Ishikawa (cell line): ENCODE measurements around the gene RGS10.

ENCODE experiments used
- CEBPB ChIP-seq: IDR thresholded peaks from 2 replicates; pipeline ENCODE4 v1.6.1; 2012
- CREB1 ChIP-seq: IDR thresholded peaks from 2 replicates; pipeline ENCODE4 v1.6.1; 2012; ENCODE audit warnings: low read depth
- EGR1 ChIP-seq: IDR thresholded peaks from 2 replicates; pipeline ENCODE4 v1.6.1; 2012
- EP300 ChIP-seq: IDR thresholded peaks from 2 replicates; pipeline ENCODE4 v1.6.1; 2012; ENCODE audit warnings: borderline replicate concordance
- FOXM1 ChIP-seq: IDR thresholded peaks from 2 replicates; pipeline ENCODE4 v1.6.1; 2012; ENCODE audit warnings: low read depth, borderline replicate concordance
- NFIC ChIP-seq: IDR thresholded peaks from 2 replicates; pipeline ENCODE4 v1.6.1; 2012
- RAD21 ChIP-seq: IDR thresholded peaks from 2 replicates; pipeline ENCODE4 v1.6.1; 2012; ENCODE audit warnings: low read depth
- TAF1 ChIP-seq: IDR thresholded peaks from 2 replicates; pipeline ENCODE4 v1.6.1; 2012; ENCODE audit warnings: low read depth, mild to moderate bottlenecking
- TCF12 ChIP-seq: IDR thresholded peaks from 2 replicates; pipeline ENCODE4 v1.6.1; 2012; ENCODE audit warnings: low read depth
- TEAD4 ChIP-seq: IDR thresholded peaks from 2 replicates; pipeline ENCODE4 v1.6.1; 2012
- USF1 ChIP-seq: IDR thresholded peaks from 2 replicates; pipeline ENCODE4 v1.6.1; 2012
- YY1 ChIP-seq: IDR thresholded peaks from 2 replicates; pipeline ENCODE4 v1.6.1; 2012; ENCODE audit warnings: low read depth
- ZBTB7A ChIP-seq: IDR thresholded peaks from 2 replicates; pipeline ENCODE4 v1.6.1; 2012; ENCODE audit warnings: low read depth
- TF ChIP-seq, protein P1 (sequence below): IDR thresholded peaks from 2 replicates; pipeline ENCODE4 v1.6.1; 2012
- TF ChIP-seq, protein P2 (sequence below): IDR thresholded peaks from 2 replicates; pipeline ENCODE4 v1.6.1; 2012; ENCODE audit warnings: low read depth, mild to moderate bottlenecking

Gene RGS10

DNA sequence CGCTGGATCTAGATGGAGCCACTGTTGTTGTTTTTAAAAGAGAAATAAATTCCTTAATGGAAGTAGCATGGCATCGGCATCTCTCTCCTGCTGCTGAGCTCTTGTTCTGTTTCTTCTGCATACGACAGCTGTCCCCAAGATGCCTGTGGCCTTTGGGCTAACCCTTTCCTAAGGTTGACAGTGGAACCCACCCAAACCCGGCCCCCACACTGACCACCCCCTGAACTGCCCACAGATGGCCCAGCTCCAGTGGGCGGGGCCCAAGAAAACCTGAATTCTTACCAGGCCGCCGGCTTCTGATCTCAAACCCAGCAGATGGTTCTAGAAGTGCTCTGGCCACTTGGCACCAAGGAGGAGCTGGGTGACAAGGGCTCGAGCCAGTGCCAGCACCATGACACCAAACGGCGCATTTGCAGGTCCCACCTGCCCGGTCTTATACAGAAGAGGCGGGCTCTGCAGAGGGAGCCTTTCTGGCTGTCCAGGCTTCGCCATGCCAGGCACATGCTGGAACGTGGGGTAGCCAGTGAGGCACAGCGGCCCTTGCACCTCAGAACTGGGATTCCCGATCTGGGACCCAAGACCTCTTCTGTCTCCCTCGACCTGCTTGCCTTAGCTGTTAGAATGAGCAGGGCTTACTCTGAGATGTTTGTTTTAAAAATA, 82.7 kb downstream of the RGS10 start:
- TF ChIP-seq EGR1: no peak
- TF ChIP-seq, protein P1, sequence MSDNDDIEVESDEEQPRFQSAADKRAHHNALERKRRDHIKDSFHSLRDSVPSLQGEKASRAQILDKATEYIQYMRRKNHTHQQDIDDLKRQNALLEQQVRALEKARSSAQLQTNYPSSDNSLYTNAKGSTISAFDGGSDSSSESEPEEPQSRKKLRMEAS: no peak
- TF ChIP-seq ZBTB7A: no peak
- no peak for TF ChIP-seq TEAD4
- no peak for TF ChIP-seq YY1
- no peak for TF ChIP-seq CREB1
- TF ChIP-seq RAD21: no peak
- TF ChIP-seq NFIC: no peak

GRCh38 chr10:119457966-119458766, 84.4 kb downstream of the RGS10 start:
- TF ChIP-seq ZBTB7A (no peak), EGR1 (no peak), EP300 (no peak), YY1 (no peak)
- TF ChIP-seq, protein P2, sequence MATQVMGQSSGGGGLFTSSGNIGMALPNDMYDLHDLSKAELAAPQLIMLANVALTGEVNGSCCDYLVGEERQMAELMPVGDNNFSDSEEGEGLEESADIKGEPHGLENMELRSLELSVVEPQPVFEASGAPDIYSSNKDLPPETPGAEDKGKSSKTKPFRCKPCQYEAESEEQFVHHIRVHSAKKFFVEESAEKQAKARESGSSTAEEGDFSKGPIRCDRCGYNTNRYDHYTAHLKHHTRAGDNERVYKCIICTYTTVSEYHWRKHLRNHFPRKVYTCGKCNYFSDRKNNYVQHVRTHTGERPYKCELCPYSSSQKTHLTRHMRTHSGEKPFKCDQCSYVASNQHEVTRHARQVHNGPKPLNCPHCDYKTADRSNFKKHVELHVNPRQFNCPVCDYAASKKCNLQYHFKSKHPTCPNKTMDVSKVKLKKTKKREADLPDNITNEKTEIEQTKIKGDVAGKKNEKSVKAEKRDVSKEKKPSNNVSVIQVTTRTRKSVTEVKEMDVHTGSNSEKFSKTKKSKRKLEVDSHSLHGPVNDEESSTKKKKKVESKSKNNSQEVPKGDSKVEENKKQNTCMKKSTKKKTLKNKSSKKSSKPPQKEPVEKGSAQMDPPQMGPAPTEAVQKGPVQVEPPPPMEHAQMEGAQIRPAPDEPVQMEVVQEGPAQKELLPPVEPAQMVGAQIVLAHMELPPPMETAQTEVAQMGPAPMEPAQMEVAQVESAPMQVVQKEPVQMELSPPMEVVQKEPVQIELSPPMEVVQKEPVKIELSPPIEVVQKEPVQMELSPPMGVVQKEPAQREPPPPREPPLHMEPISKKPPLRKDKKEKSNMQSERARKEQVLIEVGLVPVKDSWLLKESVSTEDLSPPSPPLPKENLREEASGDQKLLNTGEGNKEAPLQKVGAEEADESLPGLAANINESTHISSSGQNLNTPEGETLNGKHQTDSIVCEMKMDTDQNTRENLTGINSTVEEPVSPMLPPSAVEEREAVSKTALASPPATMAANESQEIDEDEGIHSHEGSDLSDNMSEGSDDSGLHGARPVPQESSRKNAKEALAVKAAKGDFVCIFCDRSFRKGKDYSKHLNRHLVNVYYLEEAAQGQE: no peak

- TF ChIP-seq, protein P1: no peak
- TF ChIP-seq, protein P2: no peak
- no peak for TF ChIP-seq TCF12
Observed at GRCh38 chr10:119456435-119456810, 86.1 kb downstream of the RGS10 start.

DNA sequence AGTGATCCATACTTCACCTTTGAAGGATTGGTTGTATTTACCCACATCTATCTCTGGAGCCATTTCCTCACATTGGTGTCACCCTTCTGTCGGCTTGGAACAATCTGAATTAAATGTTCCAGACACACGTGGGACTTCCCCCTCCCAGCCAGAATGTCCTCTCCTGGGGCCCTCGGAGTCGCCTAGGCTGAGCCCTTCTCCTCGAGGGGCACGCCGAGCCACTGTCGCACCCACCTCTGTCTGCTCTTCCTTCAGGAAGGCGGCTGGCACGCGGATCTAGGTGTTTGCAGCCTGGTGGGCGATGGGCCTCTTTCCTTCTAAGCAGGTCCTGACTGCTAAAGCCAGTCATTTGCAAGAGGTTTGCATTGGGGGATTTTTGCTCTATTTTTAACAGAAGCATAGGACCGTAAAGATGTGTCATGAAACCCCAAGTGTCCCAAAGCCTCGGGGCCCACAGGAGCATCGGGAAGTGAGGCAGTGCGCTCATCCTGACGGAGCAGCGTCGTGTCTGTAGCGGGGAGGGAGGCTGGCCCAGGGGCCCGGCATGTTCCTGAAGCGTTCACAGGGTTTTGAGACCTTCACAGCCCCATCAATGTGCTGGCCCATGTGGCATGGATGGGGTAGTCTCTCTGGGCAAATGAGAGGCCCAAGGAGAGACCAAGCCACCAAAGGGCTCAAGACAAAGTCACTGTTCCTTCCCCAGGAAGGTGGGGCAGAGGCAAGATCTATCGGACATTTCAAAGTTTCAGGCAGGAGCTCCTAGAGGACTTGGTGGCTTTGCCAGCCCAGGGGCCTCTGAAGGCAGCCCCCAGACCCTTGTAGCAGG, 86.7 kb downstream of the RGS10 start:
- TF ChIP-seq TCF12: no peak
- TF ChIP-seq, protein P2: no peak
- no peak for TF ChIP-seq EP300
- TF ChIP-seq USF1: no peak
- no peak for TF ChIP-seq CEBPB
- no peak for TF ChIP-seq FOXM1

- TF ChIP-seq FOXM1 (no peak), TAF1 (no peak), USF1 (no peak), NFIC (no peak), TCF12 (no peak), ZBTB7A (no peak), YY1 (no peak), TEAD4 (no peak)
- TF ChIP-seq, protein P2: no peak
Observed at GRCh38 chr10:119454990-119455389, 87.5 kb downstream of the RGS10 start.
